Hepatocyte (in vitro differentiated cells): ENCODE results near the gene NRL. TPM values are rescaled to one million over a fixed set of nuclear protein-coding genes. Genes with fewer than 3 reads are reported as not detected.
A peak's percentile ranks its signal among the peaks of the same experiment; 100 is the strongest.
"Not testable (repeated sequence)": the region's sequence is repeated elsewhere in the genome, so short reads cannot be mapped to it uniquely, and the experiment has no call there.

Experiments used
- DNase-seq: peaks from one replicate; pipeline ENCODE4 v3.0.0-alpha.2; 2016; ENCODE audit warnings: low spot score
- H2AFZ ChIP-seq: fragments of 200-600 bp; sonication (generic); 2 replicates; pipeline ENCODE4 v1.6.0; 2016; ENCODE audit warnings: antibody characterized with exemption, mild to moderate bottlenecking
- H3K27ac ChIP-seq: fragments of 200-600 bp; sonication (generic); 2 replicates; pipeline ENCODE4 v1.5.1; 2016; ENCODE audit warnings: mild to moderate bottlenecking
- H3K27me3 ChIP-seq: fragments of 200-600 bp; sonication (generic); 2 replicates; pipeline ENCODE4 v1.6.1; 2016
- H3K36me3 ChIP-seq: fragments of 200-600 bp; sonication (generic); replicated peaks from 2 replicates; pipeline ENCODE4 v1.5.1; 2016; ENCODE audit warnings: low read depth; ENCODE audit not compliant: insufficient read depth
- H3K4me1 ChIP-seq: fragments of 200-600 bp; sonication (generic); 2 replicates; pipeline ENCODE4 v1.5.1; 2016; ENCODE audit warnings: mild to moderate bottlenecking, moderate library complexity; ENCODE audit not compliant: insufficient read depth
- H3K4me2 ChIP-seq: fragments of 200-600 bp; sonication (generic); 2 replicates; pipeline ENCODE4 v1.6.0; 2016
- H3K4me3 ChIP-seq: fragments of 200-600 bp; sonication (generic); 2 replicates; pipeline ENCODE4 v1.5.1; 2016; ENCODE audit warnings: mild to moderate bottlenecking
- H3K79me2 ChIP-seq: fragments of 200-600 bp; sonication (generic); 2 replicates; pipeline ENCODE4 v1.6.0; 2017; ENCODE audit warnings: mild to moderate bottlenecking
- H3K9me2 ChIP-seq: fragments of 200-600 bp; sonication (generic); replicated peaks from 2 replicates; pipeline ENCODE4 v1.6.0; 2017; ENCODE audit warnings: mild to moderate bottlenecking; ENCODE audit not compliant: insufficient read depth
- H3K9me3 ChIP-seq: fragments of 200-600 bp; sonication (generic); 2 replicates; pipeline ENCODE4 v1.5.1; 2016; ENCODE audit warnings: low read depth, mild to moderate bottlenecking
- H4K20me1 ChIP-seq: fragments of 200-600 bp; sonication (generic); 2 replicates; pipeline ENCODE4 v1.6.0; 2016; ENCODE audit warnings: mild to moderate bottlenecking; ENCODE audit not compliant: insufficient read depth, poor library complexity, severe bottlenecking
- CTCF ChIP-seq: fragments of 200-600 bp; sonication (generic); IDR thresholded peaks from 2 replicates; pipeline ENCODE4 v1.5.1; 2016; ENCODE audit warnings: antibody characterized with exemption, mild to moderate bottlenecking; ENCODE audit not compliant: poor library complexity
- EZH2 ChIP-seq: fragments of 200-600 bp; sonication (generic); IDR thresholded peaks from 2 replicates; pipeline ENCODE4 v1.6.1; 2016; ENCODE audit warnings: antibody characterized with exemption, mild to moderate bottlenecking, borderline replicate concordance
- EZH2phosphoT487 ChIP-seq: fragments of 200-600 bp; sonication (generic); IDR thresholded peaks from one replicate; pipeline ENCODE4 v1.6.1; 2018; ENCODE audit warnings: antibody characterized with exemption, mild to moderate bottlenecking, low read depth, moderate library complexity; ENCODE audit not compliant: unreplicated experiment, severe bottlenecking
- WGBS: methylation state at CpG from one replicate; pipeline ENCODE4 v1.1.6; 2016; ENCODE audit warnings: low lambda C conversion rate; ENCODE audit errors: missing lambda C conversion rate; 5-methylcytosine and 5-hydroxymethylcytosine counted together
- polyA plus RNA-seq: library from polyadenylated mRNA; unstranded; fragments of >200 nt; fragmentation: Nextera tagmentation; extraction: Ambion mirVana; gene quantifications from 2 replicates; pipeline ENCODE4 v1.2.1, GENCODE V29; 2016
- total RNA-seq: library from RNA; depleted of rRNA; stranded (reverse); fragments of >200 nt; gene quantifications from 2 replicates; pipeline ENCODE4 v1.2.3, GENCODE V29; 2014

NRL gene
- total and polyA plus RNA-seq, 2 experiments from 2014 or later, result 1.2 to 2.4 TPM

GRCh38 chr14:24042746-24043145 lies 72.0 kb downstream of the NRL start:
- Histone ChIP-seq H4K20me1 (no peaks in the 10 kb centered on the region), H3K9me2 (no peaks in the 10 kb centered on the region), H3K9me3 (no peaks in the 10 kb centered on the region), H3K79me2 (no peaks in the 10 kb centered on the region), H3K4me2 (no peak overlapping the region), H3K4me3 (no peak overlapping the region), H2AFZ (no peak overlapping the region), H3K27ac (no peak overlapping the region), H3K36me3 (no peaks in the 10 kb centered on the region), H3K4me1 (no peaks in the 10 kb centered on the region), H3K27me3 (no peaks in the 10 kb centered on the region)
- TF ChIP-seq EZH2phosphoT487 (no peak), EZH2 (no peak), CTCF (no peak)
- WGBS, result 50% methylated on average over 5 of the region's 5 CpGs
- no peak for DNase-seq

GRCh38 chr14:24040692-24041091 lies 74.1 kb downstream of the NRL start:
- no peaks in the 10 kb centered on the region for H3K9me2 ChIP-seq
- no peak for DNase-seq
- no peak overlapping the region for H3K27ac ChIP-seq
- no peaks in the 10 kb centered on the region for H3K9me3 ChIP-seq
- H3K27me3 ChIP-seq, result no peaks in the 10 kb centered on the region
- no peaks in the 10 kb centered on the region for H3K36me3 ChIP-seq
- TF ChIP-seq EZH2phosphoT487, result no peak
- no peak for TF ChIP-seq CTCF
- TF ChIP-seq EZH2, result no peak
- WGBS, result 55% methylated on average over 2 of the region's 2 CpGs
- no peaks in the 10 kb centered on the region for H3K79me2 ChIP-seq
- no peak overlapping the region for H3K4me2 ChIP-seq
- no peak overlapping the region for H3K4me3 ChIP-seq
- no peaks in the 10 kb centered on the region for H4K20me1 ChIP-seq
- peaks cover 2% of the 10 kb centered on the region for H3K4me1 ChIP-seq
- no peak overlapping the region for H2AFZ ChIP-seq

GRCh38 chr14:24038686-24039085 lies 76.1 kb downstream of the NRL start:
- Histone ChIP-seq H2AFZ (no peak overlapping the region), H3K9me2 (no peaks in the 10 kb centered on the region), H3K79me2 (no peaks in the 10 kb centered on the region), H3K36me3 (no peaks in the 10 kb centered on the region), H3K4me1 (peaks cover 3% of the 10 kb centered on the region), H3K27ac (no peak overlapping the region), H3K4me2 (no peak overlapping the region), H3K27me3 (no peaks in the 10 kb centered on the region), H3K9me3 (no peaks in the 10 kb centered on the region), H3K4me3 (no peak overlapping the region), H4K20me1 (no peaks in the 10 kb centered on the region)
- 90% methylated on average over 2 of the region's 2 CpGs for WGBS
- DNase-seq, result no peak
- TF ChIP-seq EZH2phosphoT487 (no peak), CTCF (no peak), EZH2 (no peak)

- Histone ChIP-seq H3K4me1 (peaks cover 3% of the 10 kb centered on the region), H3K27ac (no peak overlapping the region), H3K4me3 (no peak overlapping the region), H3K27me3 (no peaks in the 10 kb centered on the region), H3K9me3 (no peaks in the 10 kb centered on the region), H2AFZ (no peak overlapping the region), H3K79me2 (no peaks in the 10 kb centered on the region), H3K9me2 (no peaks in the 10 kb centered on the region), H4K20me1 (no peaks in the 10 kb centered on the region), H3K4me2 (no peak overlapping the region), H3K36me3 (no peaks in the 10 kb centered on the region)
- TF ChIP-seq EZH2phosphoT487 (no peak), CTCF (no peak), EZH2 (no peak)
- DNase-seq, result no peak
- 89% methylated on average over 14 of the region's 14 CpGs for WGBS
Observed at GRCh38 chr14:24037658-24038037, 77.1 kb downstream of the NRL start.

GRCh38 chr14:24036963-24037657 lies 77.6 kb downstream of the NRL start:
- H3K27ac ChIP-seq, result peak overlapping the region; percentile 95
- peak overlapping the region; percentile 95 for H3K4me2 ChIP-seq
- H3K36me3 ChIP-seq, H3K9me2 ChIP-seq, H3K9me3 ChIP-seq, H3K79me2 ChIP-seq, H3K4me1 ChIP-seq, H4K20me1 ChIP-seq, H3K4me3 ChIP-seq, DNase-seq, H3K27me3 ChIP-seq: not testable (repeated sequence)
- 62% methylated on average over 10 of the region's 10 CpGs for WGBS
- H2AFZ ChIP-seq, result peak overlapping the region; percentile 90
